HG03558 (cell line): ENCODE measurements around the gene CLSTN3.

Experiments used
- ATAC-seq: cut with Tn5 transposase; IDR thresholded peaks from one replicate; pipeline ENCODE4 v1.9.1; 2021; ENCODE audit warnings: moderate number of reproducible peaks; ENCODE audit not compliant: unreplicated experiment; ENCODE audit errors: extremely low read depth

The CLSTN3 gene

DNA sequence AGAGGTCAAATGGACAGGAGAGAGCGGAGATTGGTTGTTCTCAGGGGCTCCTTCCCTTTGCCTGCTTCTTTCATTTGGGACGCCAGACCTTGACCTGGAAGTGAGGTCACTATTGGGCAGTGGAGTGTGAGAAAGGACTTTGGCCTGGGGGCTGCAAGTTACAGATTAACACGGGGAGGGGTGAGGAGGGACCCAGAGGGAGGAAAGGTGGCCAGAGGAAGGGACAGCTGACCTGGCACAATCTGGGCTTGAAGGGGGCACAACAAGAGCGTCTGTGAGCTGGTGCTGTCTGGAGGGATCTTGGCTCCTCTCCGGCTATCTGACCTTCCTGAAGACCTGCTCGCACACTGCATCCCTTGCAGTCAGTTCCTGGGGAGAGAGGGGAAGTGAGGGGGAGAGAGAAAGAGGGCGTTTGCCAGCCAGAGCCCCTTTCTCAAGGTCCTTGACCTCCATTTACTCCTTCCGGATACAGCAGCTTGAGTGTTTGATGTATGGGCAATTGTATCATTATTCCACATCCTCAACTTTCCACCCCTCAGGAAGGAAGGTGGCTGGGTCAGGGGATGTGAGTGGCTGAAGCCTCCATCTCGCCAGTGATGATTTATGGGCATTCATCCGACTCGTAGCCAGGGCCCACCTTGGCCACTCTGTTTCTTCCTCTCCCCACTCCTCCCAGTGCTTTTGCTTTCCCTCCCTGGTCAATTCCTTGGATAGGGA, 6.2 kb upstream of the CLSTN3 start:
- ATAC-seq: no peak

DNA sequence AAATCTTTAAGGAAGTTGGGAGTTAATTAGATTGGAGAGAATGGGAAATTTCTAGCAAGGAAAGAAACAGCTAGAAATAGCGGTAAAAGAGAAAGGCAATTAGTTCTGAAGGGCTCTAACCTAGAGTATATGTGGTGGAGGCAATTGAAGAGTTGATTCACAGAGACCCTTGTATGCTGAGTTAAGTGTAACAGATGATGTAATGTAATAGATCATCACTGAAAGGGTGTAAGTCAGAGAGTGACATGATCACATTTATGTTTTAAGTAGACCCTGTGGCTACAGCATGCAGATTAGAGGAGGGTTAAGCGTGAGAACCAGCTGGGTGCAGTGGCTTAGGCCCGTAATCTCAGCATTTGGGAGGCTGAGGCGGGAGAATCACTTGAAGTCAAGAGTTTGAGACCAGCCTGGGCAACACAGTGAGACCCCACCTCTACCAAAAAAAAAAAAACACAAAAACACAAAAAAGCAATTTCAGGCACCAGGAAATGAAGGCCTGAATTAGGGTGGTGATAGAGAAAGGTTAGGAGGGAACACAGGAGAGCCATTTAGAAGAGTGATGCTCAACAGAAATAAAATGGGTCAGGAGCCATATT, 4.4 kb upstream of the CLSTN3 start:
- ATAC-seq: no peak

- ATAC-seq: no peak
Measured at GRCh38 chr12:7127916-7128626, 2.1 kb upstream of the CLSTN3 start.

DNA sequence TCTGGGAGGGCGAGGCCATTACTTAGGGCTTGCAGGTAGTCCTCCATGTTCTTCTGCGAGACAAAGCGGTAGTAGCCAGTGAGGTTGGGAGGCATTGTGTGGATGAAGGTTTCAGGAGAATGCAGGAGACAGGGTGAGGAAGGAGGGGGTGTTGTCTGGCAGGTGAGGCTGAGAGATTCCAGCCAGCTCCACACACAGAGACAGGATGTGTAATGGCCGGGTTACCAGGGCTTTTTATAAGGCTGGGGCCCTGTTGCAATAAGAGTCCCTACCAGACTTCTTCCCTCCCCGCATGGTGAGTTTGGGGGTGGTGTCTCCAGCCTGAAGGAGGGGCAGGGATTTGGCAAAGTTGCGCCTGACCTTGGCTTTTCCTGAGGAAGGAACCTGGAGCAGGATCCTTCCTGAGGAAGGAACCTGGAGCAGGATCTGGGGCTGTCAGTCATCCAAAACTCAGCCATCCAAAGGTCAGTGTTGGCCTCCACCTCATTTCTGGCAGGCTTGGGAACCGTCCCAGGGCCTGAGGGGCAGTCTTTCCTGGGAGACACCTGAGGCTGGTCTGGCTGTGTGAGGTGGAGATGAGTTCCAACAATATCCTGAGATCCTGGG, 1.4 kb upstream of the CLSTN3 start, which contains the start of gene RBP5:
Gene RBP5 (minus strand): TSS at position 209 of the 606 bp plus-strand sequence. CDS start 114 bp downstream, at position 95.
- no peak for ATAC-seq

DNA sequence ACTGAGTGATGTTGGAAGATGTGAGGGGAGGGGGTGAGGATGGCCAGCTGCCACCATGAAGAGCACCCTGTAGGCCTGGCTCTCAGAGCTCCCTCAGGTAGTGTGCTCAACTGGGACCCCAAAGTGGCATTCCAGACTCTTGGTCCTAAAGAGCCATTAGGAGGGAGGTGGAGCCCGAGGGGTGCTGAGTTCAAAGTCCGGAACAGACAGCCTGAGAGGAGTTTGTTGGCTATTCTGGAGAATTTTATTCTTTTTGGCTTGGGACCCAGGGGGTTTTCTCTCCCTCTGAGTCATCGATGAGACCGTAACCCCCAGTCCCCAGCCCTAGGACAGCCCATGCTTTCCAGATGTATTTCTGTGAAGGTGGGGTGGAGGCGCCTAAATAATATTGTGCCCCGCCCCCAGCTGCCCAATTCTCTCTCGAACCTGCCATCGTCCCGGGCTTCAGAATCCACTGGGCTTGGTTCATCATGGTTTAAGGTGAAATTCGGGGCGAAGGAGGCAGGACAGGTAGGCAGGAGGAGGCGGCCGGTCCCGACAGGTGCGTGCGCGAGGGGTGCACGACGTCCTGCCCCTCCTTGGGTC, 792 bp upstream of the CLSTN3 start:
- ATAC-seq: no peak

DNA sequence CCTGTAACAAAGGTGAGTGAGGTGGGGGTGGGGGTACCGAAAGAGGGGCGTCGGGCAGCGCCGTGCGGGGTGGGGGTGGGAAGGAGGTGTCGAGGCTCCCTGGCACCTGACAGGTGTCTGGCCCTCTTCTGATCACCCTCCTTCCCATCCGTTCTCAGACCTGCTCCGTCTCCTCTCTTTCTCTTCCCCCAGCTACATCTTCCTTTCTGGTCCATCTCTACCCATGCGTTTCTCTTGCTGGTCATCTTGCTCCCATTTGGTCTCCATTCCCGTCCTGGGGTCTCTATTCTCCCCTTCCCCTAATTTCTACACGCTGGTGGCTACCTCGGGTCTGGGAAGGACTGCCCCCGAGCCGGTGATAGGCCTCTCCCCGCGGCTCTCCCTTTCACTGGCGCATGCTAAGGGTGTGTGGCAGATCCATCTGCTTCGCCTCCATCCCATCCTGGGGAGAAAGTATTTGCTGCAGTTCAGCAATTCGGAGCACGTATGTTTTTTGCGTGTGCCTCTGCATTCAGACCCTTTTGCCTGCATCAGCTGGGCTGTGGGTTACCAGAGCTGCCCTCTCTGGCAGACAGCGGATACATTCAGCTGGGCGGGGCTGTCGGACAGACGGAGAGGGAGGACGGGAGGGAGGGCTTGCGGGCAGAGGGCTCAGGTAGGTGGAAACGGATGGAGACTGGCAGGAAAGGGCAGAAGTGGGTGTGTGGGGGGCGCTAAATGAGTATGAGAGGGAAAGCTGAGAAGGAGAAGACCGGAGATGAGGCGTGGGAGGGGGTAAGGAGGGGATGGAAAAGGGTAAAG, 730 bp downstream of the CLSTN3 start:
- no peak for ATAC-seq

GRCh38 chr12:7131502-7131866, 1.3 kb downstream of the CLSTN3 start:
- no peak for ATAC-seq

DNA sequence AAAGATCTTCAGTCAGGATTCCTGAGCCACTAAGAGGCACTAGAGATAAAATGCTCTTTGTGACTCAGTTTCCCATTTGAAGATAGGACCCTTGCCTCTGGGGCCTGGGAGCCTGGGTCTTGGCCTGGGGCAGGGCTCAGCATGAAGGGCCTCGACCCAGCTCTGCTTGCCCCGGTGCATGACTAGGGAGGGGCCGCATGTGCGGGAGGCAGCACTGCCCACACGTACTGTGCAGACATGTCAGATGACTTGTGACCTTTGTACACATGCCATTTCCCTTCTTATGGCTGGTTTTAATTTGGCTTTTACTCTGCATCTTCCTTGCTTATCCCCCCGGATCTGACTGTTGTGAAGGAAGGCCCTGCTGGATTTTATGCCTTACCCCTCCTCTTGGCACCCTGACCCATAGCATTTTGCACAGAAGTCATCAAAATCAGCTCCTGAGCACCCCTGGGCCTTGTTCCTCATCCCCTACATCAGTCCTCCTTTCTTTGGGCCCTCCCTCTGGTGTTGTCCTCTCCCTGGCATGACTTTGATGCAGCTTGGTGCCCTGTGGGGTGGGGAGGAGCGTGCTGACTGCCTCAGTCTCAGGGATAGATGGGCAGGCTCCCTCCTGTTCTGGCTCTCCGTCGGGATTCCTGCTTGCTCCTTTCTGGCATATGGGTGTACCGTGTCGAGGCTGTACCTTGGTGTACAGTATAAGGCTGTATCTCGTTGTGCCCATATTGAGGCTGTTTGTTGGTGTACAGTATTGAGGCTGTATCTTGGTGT, 4.4 kb downstream of the CLSTN3 start:
- ATAC-seq: no peak

GRCh38 chr12:7136071-7136470, 5.9 kb downstream of the CLSTN3 start:
- ATAC-seq: no peak

DNA sequence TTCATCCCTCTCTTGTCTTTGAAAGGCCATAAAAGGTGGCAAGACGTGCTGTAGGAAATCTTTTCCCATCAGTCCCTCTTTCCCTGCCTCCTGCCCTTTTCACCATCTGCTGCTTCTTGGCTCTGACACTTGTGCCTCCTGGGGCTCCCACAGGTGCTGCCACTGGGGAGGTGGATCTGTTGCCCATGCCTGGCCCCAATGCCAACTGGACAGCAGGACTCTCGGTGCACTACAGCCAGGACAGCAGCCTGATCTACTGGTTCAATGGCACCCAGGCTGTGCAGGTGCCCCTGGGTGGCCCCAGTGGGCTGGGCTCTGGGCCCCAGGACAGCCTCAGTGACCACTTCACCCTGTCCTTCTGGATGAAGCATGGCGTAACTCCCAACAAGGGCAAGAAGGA, 6.5 kb downstream of the CLSTN3 start:
- ATAC-seq: no peak

DNA sequence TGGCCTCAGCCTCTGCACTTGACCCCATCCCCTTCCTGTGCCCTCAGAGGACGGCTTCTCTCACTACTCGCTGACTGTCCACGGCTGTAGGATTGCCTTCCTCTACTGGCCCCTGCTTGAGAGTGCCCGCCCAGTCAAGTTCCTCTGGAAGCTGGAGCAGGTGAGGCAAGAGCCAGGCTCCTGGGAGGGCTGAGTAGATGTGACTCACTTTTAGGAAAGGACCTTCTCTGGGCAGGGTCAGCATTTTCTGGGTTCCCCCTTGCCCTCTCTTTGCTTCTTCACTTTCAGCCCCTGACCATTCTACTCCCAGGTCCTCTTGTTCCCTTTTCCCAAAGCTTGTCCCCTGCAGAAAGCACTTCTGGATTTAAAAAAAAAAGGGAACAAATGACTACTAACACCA, 7.7 kb downstream of the CLSTN3 start:
- no peak for ATAC-seq

DNA sequence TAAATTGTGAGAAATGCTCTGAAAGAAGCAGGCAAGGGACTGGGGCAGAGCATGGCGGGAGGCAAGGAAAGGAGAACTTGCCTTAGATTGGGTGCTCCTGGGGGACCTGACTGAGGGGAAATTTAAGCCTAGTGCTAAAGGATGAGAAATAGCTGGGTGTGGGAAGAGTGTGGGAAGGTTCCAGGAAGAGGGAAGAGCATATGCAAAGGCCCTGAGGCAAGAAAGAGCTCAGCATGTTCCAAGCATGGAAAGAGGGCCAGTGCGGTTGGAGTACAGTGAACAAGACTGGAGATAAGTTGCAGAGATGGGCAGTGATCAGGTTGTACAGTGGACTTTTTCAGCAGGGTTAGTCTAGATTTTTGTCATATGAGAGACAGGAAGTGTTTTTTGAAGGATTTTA, 9.0 kb downstream of the CLSTN3 start:
- ATAC-seq: no peak

DNA sequence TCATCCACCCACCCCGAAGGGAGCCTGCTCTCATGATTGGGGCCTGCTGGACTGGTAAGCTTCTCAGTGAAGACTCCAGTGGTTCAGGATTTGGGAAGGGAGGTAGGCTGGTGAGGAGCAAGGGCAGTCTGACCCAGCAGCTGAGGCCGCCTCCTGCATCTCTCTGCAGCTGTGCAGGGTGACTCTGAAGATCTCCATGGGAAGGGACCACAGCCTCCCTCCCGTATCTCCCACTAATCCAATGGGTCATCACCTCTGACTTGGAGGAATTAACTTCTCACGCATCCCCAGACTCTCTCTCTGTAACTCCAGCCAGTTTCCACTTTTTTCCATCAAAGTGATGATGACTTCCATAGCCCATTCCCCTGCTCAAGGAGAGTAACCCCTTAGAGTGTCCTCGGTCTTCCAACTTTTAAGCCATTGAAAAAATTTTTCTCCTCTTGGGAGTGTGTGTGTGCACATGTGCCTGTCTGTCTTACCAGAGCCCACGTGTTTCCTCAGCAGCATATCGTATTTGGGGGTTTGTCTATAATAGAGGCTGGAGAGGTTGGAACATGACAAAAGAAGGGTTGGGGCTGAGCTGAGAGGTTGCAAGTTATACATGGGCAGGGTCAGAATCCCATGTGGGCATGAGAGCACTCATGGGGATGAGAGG, 11.3 kb downstream of the CLSTN3 start:
- no peak for ATAC-seq

DNA sequence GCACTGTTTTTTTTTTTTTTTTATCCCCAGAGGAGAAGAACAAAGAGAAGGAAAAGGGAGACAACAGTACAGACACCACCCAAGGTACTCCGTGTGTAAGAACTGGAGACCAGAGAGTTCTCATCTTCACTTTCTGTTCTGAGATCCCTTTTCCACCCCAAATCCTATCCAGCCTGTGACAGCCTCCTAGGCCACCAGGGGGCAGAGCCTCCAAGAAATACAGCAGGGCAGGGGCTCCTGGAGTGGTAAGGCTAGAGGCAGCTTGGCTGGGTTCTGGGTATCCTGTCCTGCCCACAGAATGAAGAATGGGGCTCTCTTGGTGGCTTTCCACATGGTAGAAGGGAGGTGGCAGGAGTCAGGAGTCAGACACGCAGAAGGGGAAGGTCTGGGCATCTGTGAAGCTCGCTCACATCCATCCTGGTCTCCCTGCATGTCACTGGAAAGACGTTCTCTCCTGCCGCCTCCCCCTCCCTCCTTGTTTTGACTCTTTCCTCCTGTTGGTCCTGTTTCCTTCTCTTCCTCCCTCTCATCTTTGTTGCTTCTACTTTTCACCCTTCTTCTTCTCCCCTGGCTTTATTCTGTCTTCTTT, 12.0 kb downstream of the CLSTN3 start:
- no peak for ATAC-seq

- no peak for ATAC-seq
Measured at GRCh38 chr12:7142809-7143465, 12.8 kb downstream of the CLSTN3 start.

- ATAC-seq: no peak
Measured at GRCh38 chr12:7143564-7143963, 13.4 kb downstream of the CLSTN3 start.

DNA sequence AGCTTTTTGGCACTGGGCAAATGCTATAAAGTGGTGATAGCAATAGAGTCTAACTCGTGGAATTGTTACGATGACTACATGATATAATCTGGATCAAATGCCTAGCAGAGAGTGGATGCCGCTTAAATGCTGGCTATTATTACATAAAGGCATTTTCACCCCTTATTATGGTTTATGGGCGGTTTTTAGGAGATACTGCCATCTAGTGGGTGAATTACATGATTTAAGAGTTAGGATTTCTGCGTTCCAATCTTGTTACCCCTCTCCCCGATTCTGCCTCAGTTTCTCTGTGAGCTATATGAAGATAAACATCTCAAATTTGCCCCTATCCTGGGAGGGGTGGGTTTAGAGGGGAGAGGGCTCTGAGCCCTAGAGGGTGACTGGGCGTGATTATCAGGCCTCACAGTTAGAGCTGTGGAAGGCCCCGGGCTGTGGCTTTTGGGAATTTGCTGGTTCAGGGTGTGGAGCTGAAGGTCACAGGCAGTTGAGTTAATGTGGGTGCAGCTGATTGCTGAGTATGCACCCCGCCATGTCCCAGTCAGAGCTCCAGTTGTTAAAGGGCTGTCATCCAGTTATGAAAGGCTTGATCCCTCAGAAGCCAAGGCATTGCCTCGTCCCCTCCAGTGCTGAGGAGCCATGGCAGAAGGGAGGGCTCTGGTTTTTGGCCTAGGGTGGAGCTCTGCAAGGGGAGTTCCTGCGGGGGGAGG, 14.4 kb downstream of the CLSTN3 start:
- no peak for ATAC-seq
